ENCODE results near the gene ELAVL1. TPM values are rescaled to one million over a fixed set of nuclear protein-coding genes. Genes with fewer than 3 reads are reported as not detected.

The ELAVL1 gene
- total RNA-seq, 2 experiments from 2014 or later = 119 to 150 TPM

- no peak overlapping the region for H3K27ac Mint-ChIP-seq
- no peak for DNase-seq
- CTCF ChIA-PET = no interaction called here
Observed at GRCh38 chr19:7979011-7979410, 26.4 kb downstream of the ELAVL1 start.

GRCh38 chr19:7978179-7978825, 27.1 kb downstream of the ELAVL1 start:
- peaks cover 12% of the 10 kb centered on the region for H3K36me3 Mint-ChIP-seq
- no peaks in the 10 kb centered on the region for H3K4me1 Mint-ChIP-seq
- DNase-seq = no peak
- CTCF ChIA-PET = no interaction called here
- H3K9me3 Mint-ChIP-seq (ENCODE audit: low read depth) = no peaks in the 10 kb centered on the region
- H3K4me3 Mint-ChIP-seq = no peak overlapping the region
- no peak for ATAC-seq
- H3K27ac Mint-ChIP-seq = no peak overlapping the region
- no peaks in the 10 kb centered on the region for H3K27me3 Mint-ChIP-seq

More at GRCh38 chr19:7979011-7979410, 26.4 kb downstream of the ELAVL1 start:
- H3K4me3 Mint-ChIP-seq = no peak overlapping the region
- H3K9me3 Mint-ChIP-seq (ENCODE audit: low read depth) = no peaks in the 10 kb centered on the region
- ATAC-seq = no peak
- H3K27me3 Mint-ChIP-seq = no peaks in the 10 kb centered on the region
- peaks cover 6% of the 10 kb centered on the region for H3K36me3 Mint-ChIP-seq
- no peaks in the 10 kb centered on the region for H3K4me1 Mint-ChIP-seq

DNA sequence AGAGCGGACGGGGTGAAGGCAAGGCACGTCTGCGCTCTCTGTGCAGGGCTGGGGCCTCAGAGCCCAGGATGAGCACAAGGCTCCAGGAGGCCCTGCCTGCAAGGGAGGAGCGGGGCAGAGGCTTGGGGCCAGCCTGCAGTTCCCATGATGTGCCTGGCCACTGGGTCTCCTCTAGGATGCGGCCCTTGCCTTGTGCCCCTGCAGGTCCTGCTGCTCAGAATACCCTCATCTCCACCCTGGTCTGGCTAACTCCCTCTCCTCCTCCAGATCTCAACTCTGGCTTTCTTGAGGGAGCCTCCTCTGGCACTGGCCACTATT, 27.8 kb downstream of the ELAVL1 start:
- Mint-ChIP-seq H3K27me3 (no peaks in the 10 kb centered on the region), H3K36me3 (peaks cover 12% of the 10 kb centered on the region), H3K4me1 (no peaks in the 10 kb centered on the region), H3K9me3 (ENCODE audit: low read depth) (no peaks in the 10 kb centered on the region), H3K4me3 (no peak overlapping the region), H3K27ac (no peak overlapping the region)
- CTCF ChIA-PET = no interaction called here
- no peak for DNase-seq
- no peak for ATAC-seq

DNA sequence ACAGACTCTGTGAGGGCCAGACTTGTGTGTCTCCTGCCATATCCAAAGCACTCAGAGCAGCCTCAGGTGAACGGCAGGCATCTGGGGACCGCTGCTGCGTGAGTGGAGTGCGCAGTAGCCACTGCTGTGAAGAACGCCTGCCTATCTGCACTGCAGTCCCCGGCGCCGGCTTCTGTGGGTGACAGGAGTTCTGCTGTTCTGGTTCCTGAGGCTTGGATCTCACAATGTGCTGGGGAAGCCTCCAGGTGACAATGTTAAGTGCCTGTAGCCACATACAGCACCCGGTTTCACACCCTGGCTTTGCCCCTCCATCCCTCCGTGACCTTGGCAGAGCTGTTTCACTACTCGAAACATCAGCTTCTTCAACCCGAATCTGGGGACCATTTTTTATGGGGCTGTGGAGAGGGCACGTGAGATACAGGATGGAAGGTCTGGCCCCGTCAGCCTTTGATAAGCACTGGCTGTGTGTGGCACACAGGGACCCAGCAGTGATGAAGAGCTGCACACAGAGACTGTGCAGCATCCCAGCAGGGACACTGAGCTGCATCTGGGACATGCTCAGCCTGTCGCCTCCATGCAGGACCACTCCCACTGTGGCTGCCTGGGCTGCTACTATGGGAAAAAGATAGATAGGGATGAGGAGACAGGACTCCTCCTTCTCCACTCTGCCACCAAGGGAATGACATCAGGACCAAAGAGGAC, 28.3 kb downstream of the ELAVL1 start:
- CTCF ChIA-PET = no interaction called here
- ATAC-seq (no peak), DNase-seq (no peak)
- Mint-ChIP-seq H3K4me1 (no peaks in the 10 kb centered on the region), H3K27ac (no peak overlapping the region), H3K9me3 (ENCODE audit: low read depth) (no peaks in the 10 kb centered on the region), H3K27me3 (no peaks in the 10 kb centered on the region), H3K4me3 (no peak overlapping the region), H3K36me3 (peaks cover 12% of the 10 kb centered on the region)

- Mint-ChIP-seq H3K27ac (no peak overlapping the region), H3K36me3 (peaks cover 12% of the 10 kb centered on the region), H3K4me3 (no peak overlapping the region), H3K27me3 (no peaks in the 10 kb centered on the region), H3K4me1 (no peaks in the 10 kb centered on the region), H3K9me3 (ENCODE audit: low read depth) (no peaks in the 10 kb centered on the region)
- no peak for DNase-seq
- no peak for ATAC-seq
- CTCF ChIA-PET = no interaction called here
Observed at GRCh38 chr19:7976461-7976860, 29.0 kb downstream of the ELAVL1 start.

DNA sequence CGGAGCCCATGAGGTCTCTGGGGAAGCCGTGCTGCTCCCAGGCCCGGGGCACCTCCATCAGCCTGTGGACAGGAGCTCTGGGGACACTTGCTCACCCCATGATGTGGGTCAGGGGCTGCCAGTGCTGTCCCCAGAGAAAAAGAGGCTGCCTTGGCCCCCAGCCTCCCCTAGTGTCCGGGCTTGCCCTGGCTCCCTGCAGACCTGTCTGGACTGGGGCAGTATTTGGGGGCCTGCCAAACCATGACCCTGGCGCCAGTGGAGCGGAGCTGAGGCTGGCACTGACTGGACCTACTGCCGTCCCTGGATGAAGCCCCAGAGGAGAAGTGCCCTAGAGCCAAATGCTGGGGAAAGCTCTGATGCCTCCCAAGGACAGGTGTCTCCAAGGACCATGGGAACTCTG, 30.4 kb downstream of the ELAVL1 start:
- Mint-ChIP-seq H3K4me1 (no peaks in the 10 kb centered on the region), H3K9me3 (ENCODE audit: low read depth) (no peaks in the 10 kb centered on the region), H3K27ac (no peak overlapping the region), H3K27me3 (no peaks in the 10 kb centered on the region), H3K4me3 (no peak overlapping the region), H3K36me3 (peaks cover 10% of the 10 kb centered on the region)
- CTCF ChIA-PET = interaction anchor here (1.6 kb wide), 1 partner anchor 31 kb away, joined by 6 read pairs; the partner anchor contains the start of gene TIMM44
- no peak for DNase-seq
- ATAC-seq = no peak

DNA sequence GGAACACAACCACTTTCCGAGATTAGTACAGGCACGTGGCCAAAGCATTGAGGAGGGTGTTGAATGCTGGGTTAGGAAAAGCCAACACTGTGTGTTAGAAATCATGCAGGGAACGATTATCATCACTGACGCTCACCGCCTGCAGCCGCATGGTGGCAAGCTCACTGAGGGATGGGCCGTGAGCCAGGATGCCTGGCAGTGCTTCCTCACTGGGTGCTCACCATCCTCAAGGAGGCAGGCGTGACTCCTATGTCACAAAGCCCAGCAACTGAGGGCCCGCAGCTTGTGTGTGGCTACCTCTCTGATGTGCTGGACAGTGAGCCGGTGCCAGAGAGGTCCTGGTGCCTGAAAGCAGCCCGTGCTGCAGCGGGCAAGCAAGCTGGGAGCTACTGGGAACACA, 31.6 kb downstream of the ELAVL1 start:
- ATAC-seq = no peak
- Mint-ChIP-seq H3K4me1 (no peaks in the 10 kb centered on the region), H3K27me3 (no peaks in the 10 kb centered on the region), H3K4me3 (no peak overlapping the region), H3K27ac (no peak overlapping the region), H3K9me3 (ENCODE audit: low read depth) (no peaks in the 10 kb centered on the region), H3K36me3 (peaks cover 10% of the 10 kb centered on the region)
- CTCF ChIA-PET = no interaction called here
- DNase-seq = no peak

GRCh38 chr19:7971553-7972520, 33.6 kb downstream of the ELAVL1 start:
- CTCF ChIA-PET = interaction anchor here (0.7 to 4.2 kb wide), 6 partner anchors 27 to 280 kb away, joined by 3 to 19 read pairs (median 8); partner anchors contain the start of genes ELAVL1 and TIMM44
- Mint-ChIP-seq H3K9me3 (ENCODE audit: low read depth) (no peaks in the 10 kb centered on the region), H3K4me3 (no peak overlapping the region), H3K27ac (no peak overlapping the region), H3K36me3 (peaks cover 16% of the 10 kb centered on the region), H3K4me1 (no peaks in the 10 kb centered on the region), H3K27me3 (no peaks in the 10 kb centered on the region)
- no peak for ATAC-seq
- no peak for DNase-seq

- peaks cover 20% of the 10 kb centered on the region for H3K36me3 Mint-ChIP-seq
- H3K27me3 Mint-ChIP-seq = no peaks in the 10 kb centered on the region
- no peaks in the 10 kb centered on the region for H3K9me3 Mint-ChIP-seq (ENCODE audit: low read depth)
- no peak overlapping the region for H3K4me3 Mint-ChIP-seq
- H3K4me1 Mint-ChIP-seq = peaks cover 3% of the 10 kb centered on the region
- ATAC-seq = peak; percentile 51
- no peak for DNase-seq
- CTCF ChIA-PET = interaction anchor here (0.6 to 4.2 kb wide), 9 partner anchors 15 to 281 kb away, joined by 3 to 19 read pairs (median 5); partner anchors contain the start of genes ELAVL1 and TIMM44
- H3K27ac Mint-ChIP-seq = no peak overlapping the region
Observed at GRCh38 chr19:7970716-7971448, 34.6 kb downstream of the ELAVL1 start.

DNA sequence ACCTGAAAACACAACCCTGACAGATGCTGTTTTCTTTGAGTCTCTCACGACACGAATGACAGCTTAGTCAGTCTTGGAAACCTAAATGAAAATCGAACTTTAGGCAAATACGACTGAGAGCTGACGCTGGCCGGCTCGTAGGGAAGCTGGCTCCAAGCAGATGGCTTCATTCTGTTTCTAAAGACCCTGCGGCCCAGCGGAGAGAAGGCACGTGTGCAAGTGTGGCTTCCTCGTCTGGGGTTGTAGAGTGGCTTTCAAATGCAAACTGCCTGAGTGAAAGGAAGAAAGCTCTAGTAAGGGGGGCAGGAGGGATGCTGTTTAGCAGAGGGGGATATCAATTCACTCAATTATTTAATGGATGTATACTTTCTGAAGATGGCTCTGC, 35.9 kb downstream of the ELAVL1 start:
- ATAC-seq = no peak
- Mint-ChIP-seq H3K36me3 (peaks cover 20% of the 10 kb centered on the region), H3K9me3 (ENCODE audit: low read depth) (no peaks in the 10 kb centered on the region), H3K27ac (no peak overlapping the region), H3K4me3 (no peak overlapping the region), H3K4me1 (peaks cover 3% of the 10 kb centered on the region), H3K27me3 (no peaks in the 10 kb centered on the region)
- no peak for DNase-seq
- CTCF ChIA-PET = interaction anchor here (1.2 to 4.2 kb wide), 4 partner anchors 25 to 42 kb away, joined by 3 to 19 read pairs (median 12); partner anchors contain the start of gene TIMM44

DNA sequence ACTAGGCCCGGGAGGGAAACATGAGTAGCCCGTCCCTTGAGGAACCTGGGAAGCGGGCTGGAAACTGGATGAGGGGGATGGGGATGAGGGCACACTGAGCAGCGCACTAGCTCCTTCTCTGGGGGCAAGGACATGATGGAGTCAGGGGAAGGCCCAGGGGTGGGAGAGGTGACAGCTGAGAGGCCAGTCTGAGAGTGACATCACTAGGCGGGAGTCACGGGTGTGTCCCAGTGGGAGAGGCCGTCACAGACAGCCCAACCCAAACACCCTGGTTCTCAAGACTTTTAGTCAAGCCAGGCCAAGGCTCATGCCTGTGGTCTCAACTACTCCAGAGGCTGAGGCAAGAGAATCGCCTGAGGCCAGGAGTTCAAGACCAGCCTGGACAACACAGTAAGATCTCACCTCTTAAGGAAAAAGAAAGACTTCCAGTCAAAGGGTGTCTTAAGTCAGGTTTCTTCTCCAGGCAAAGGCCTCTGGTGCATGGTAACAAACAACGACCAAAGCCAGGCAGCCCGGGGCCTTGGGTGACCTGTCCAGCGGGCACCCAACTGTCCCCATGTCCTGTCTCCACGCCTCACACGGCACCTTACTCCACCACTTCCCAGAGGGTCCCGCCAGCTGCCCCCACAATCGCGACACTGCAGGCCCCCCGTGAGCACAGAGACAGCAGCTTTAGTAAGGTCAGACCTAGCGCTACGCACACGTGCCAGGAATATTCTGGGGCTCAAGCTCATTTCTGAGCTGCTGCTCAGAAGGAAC, 36.5 kb downstream of the ELAVL1 start:
- Mint-ChIP-seq H3K36me3 (peaks cover 18% of the 10 kb centered on the region), H3K27me3 (no peaks in the 10 kb centered on the region), H3K27ac (no peak overlapping the region), H3K4me1 (peaks cover 3% of the 10 kb centered on the region), H3K4me3 (no peak overlapping the region), H3K9me3 (ENCODE audit: low read depth) (no peaks in the 10 kb centered on the region)
- CTCF ChIA-PET = interaction anchor here (1.2 to 2.9 kb wide), 4 partner anchors 24 to 282 kb away, joined by 4 to 19 read pairs (median 6); partner anchors contain the start of gene TIMM44
- DNase-seq (no peak), ATAC-seq (no peak)

DNA sequence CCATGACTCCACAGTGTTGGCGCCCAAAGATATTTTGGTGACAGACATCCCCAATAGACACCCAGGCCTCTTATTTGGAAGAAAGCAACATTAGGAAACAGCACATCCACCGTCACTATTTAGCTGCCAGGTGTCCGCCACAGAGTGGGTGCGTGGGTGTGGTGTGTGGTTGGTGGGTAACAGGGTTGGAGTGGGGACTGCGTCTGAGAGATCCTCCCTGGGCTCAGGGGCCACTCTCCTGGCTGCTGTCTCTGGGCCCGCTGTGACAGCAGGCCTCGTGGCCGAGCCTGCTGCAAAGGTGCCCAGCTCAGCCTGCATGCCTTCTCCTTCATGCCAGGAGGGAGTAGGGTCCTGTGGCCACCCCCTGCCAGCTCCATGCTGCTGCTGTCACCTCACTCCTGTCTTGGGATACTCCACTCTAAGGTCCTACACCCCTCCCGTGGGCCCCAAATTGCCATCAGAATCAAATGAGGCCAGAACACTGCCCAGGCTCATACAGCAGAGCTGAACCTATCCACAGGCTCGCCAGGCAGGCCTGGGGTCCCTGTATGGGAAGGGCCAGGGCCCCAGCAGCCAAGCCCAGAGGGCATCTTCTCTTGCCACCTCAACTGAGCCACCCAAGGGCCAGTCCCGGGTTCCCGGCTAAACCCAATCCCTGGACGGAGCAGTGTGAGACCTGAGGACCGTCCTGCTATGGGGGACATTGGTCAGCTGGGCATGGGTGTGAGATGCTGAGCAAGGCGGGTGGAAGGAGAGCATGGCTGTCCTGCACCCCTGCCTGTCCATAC, 37.2 kb downstream of the ELAVL1 start:
- DNase-seq (no peak), ATAC-seq (no peak)
- CTCF ChIA-PET = interaction anchor here (1.1 to 2.3 kb wide), 3 partner anchors 24 to 283 kb away, joined by 3 to 8 read pairs (median 4); partner anchors contain the start of gene TIMM44
- Mint-ChIP-seq H3K27ac (no peak overlapping the region), H3K4me1 (peaks cover 3% of the 10 kb centered on the region), H3K36me3 (peaks cover 13% of the 10 kb centered on the region), H3K27me3 (no peaks in the 10 kb centered on the region), H3K9me3 (ENCODE audit: low read depth) (no peaks in the 10 kb centered on the region), H3K4me3 (no peak overlapping the region)
